HFFc6 (cell line): ENCODE results near the gene MAP3K20. TPM values are rescaled to one million over a fixed set of nuclear protein-coding genes. Genes with fewer than 3 reads are reported as not detected.

Source experiments
- DNase-seq: peaks from one replicate; pipeline ENCODE4 v3.0.0-alpha.2; 2018
- H3K27ac Mint-ChIP-seq: 2 replicates; pipeline ENCODE4 v1.8.0; 2020; ENCODE audit warnings: mild to moderate bottlenecking, mixed read lengths
- H3K27me3 Mint-ChIP-seq: 2 replicates; pipeline ENCODE4 v1.8.0; 2021; ENCODE audit warnings: mild to moderate bottlenecking, moderate library complexity, mixed read lengths; ENCODE audit not compliant: insufficient read depth
- H3K36me3 Mint-ChIP-seq: 2 replicates; pipeline ENCODE4 v1.8.0; 2021; ENCODE audit warnings: low read depth, mixed read lengths
- H3K4me1 Mint-ChIP-seq: 2 replicates; pipeline ENCODE4 v1.8.0; 2020; ENCODE audit warnings: low read depth, mixed read lengths
- H3K4me3 Mint-ChIP-seq: 2 replicates; pipeline ENCODE4 v1.8.0; 2020; ENCODE audit warnings: mild to moderate bottlenecking, moderate library complexity, mixed read lengths
- H3K9me3 Mint-ChIP-seq: 2 replicates; pipeline ENCODE4 v1.8.0; 2020; ENCODE audit warnings: mild to moderate bottlenecking, mixed read lengths
- total RNA-seq, 6 experiments: library from RNA; stranded (reverse); fragmentation: NEBNext Ultra II Directional; extraction: Animal tissue kit (Norgen Biotek cat#: 25700); gene quantifications; 2 replicates in 1 of 6; 3 replicates in 5 of 6; pipeline ENCODE4 v1.2.3, GENCODE V29; 2021
- TF ChIP-seq, protein P1 (sequence below): fragments of 200-600 bp; sonication (generic); IDR thresholded peaks from 2 replicates; pipeline ENCODE4 v1.5.0; 2021; ENCODE audit warnings: antibody characterized with exemption, mild to moderate bottlenecking

The MAP3K20 gene
- total RNA-seq, 6 experiments from 2014 or later = 126 to 150 (median 134) TPM

GRCh38 chr2:173286153-173286809 lies 210.6 kb downstream of the MAP3K20 start:
- H3K27me3 Mint-ChIP-seq = peaks cover 2% of the 10 kb centered on the region
- no peaks in the 10 kb centered on the region for H3K36me3 Mint-ChIP-seq
- no peaks in the 10 kb centered on the region for H3K9me3 Mint-ChIP-seq
- H3K27ac Mint-ChIP-seq = no peak overlapping the region
- H3K4me1 Mint-ChIP-seq = peaks cover 7% of the 10 kb centered on the region
- no peak overlapping the region for H3K4me3 Mint-ChIP-seq
- TF ChIP-seq, protein P1, sequence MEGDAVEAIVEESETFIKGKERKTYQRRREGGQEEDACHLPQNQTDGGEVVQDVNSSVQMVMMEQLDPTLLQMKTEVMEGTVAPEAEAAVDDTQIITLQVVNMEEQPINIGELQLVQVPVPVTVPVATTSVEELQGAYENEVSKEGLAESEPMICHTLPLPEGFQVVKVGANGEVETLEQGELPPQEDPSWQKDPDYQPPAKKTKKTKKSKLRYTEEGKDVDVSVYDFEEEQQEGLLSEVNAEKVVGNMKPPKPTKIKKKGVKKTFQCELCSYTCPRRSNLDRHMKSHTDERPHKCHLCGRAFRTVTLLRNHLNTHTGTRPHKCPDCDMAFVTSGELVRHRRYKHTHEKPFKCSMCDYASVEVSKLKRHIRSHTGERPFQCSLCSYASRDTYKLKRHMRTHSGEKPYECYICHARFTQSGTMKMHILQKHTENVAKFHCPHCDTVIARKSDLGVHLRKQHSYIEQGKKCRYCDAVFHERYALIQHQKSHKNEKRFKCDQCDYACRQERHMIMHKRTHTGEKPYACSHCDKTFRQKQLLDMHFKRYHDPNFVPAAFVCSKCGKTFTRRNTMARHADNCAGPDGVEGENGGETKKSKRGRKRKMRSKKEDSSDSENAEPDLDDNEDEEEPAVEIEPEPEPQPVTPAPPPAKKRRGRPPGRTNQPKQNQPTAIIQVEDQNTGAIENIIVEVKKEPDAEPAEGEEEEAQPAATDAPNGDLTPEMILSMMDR = no peak; the same call in 1 of the 2 replicates
- no peak for DNase-seq

DNA sequence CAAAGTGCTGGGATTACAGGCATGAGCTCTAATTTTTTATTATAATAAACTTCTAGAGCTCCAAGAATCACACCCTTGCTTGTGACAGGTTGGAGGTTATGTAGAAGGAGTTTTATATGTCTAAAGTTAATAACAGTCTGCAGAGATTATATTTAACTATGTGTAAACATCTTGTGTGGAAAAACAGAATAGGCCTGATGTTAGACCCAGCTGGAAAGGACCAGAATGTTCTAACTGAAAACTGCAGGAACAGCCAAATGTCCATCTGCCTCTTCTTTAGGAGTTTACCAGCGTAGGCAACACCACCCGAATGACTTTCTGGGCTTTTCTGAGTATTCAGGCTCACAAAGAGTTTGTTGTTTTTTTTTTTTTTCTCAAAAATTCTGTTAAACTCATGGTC lies 211.9 kb downstream of the MAP3K20 start:
- peaks cover 7% of the 10 kb centered on the region for H3K4me1 Mint-ChIP-seq
- no peaks in the 10 kb centered on the region for H3K36me3 Mint-ChIP-seq
- DNase-seq = no peak
- no peak overlapping the region for H3K4me3 Mint-ChIP-seq
- H3K27me3 Mint-ChIP-seq = peaks cover 4% of the 10 kb centered on the region
- H3K9me3 Mint-ChIP-seq = no peaks in the 10 kb centered on the region
- H3K27ac Mint-ChIP-seq = no peak overlapping the region
- TF ChIP-seq, protein P1 = no peak

- TF ChIP-seq, protein P1 = no peak
- DNase-seq = peak; percentile 39
- no peak overlapping the region for H3K4me3 Mint-ChIP-seq
- H3K9me3 Mint-ChIP-seq = no peaks in the 10 kb centered on the region
- no peaks in the 10 kb centered on the region for H3K36me3 Mint-ChIP-seq
- H3K27ac Mint-ChIP-seq = no peak overlapping the region
- H3K27me3 Mint-ChIP-seq = peaks cover 4% of the 10 kb centered on the region
- peaks cover 7% of the 10 kb centered on the region for H3K4me1 Mint-ChIP-seq
Measured at GRCh38 chr2:173288561-173288960, 212.9 kb downstream of the MAP3K20 start.

- H3K4me3 Mint-ChIP-seq = no peak overlapping the region
- H3K36me3 Mint-ChIP-seq = no peaks in the 10 kb centered on the region
Measured at GRCh38 chr2:173290046-173290445, 214.4 kb downstream of the MAP3K20 start.

GRCh38 chr2:173290518-173290917 lies 214.9 kb downstream of the MAP3K20 start:
- TF ChIP-seq, protein P1 = no peak
- Mint-ChIP-seq H3K36me3 (no peaks in the 10 kb centered on the region), H3K9me3 (no peaks in the 10 kb centered on the region), H3K4me3 (no peak overlapping the region), H3K4me1 (peaks cover 7% of the 10 kb centered on the region), H3K27me3 (peaks cover 4% of the 10 kb centered on the region), H3K27ac (no peak overlapping the region)
- DNase-seq = no peak

More at GRCh38 chr2:173290046-173290445, 214.4 kb downstream of the MAP3K20 start:
- Mint-ChIP-seq H3K4me1 (peaks cover 7% of the 10 kb centered on the region), H3K9me3 (no peaks in the 10 kb centered on the region), H3K27ac (no peak overlapping the region), H3K27me3 (peaks cover 4% of the 10 kb centered on the region)
- TF ChIP-seq, protein P1 = no peak
- DNase-seq = no peak
